ENCODE data around the gene PLD4.
"Not testable (repeated sequence)": the region's sequence is repeated elsewhere in the genome, so short reads cannot be mapped to it uniquely, and the experiment has no call there.

Gene PLD4

GRCh38 chr14:104936361-104937155 is 11.9 kb downstream of the PLD4 start:
- H3K27ac ChIP-seq = no peak overlapping the region
- H3K4me3 ChIP-seq = no peak overlapping the region

- Histone ChIP-seq H3K4me3 (no peak overlapping the region), H3K27ac (no peak overlapping the region)
Observed at GRCh38 chr14:104937161-104937560, 12.5 kb downstream of the PLD4 start.

GRCh38 chr14:104937694-104938365 is 13.2 kb downstream of the PLD4 start:
- Histone ChIP-seq H3K4me3 (no peak overlapping the region), H3K27ac (no peak overlapping the region)

- no peak overlapping the region for H3K4me3 ChIP-seq
- H3K27ac ChIP-seq = no peak overlapping the region
Observed at GRCh38 chr14:104938436-104938835, 13.8 kb downstream of the PLD4 start.

- no peak overlapping the region for H3K4me3 ChIP-seq
- H3K27ac ChIP-seq = no peak overlapping the region
Observed at GRCh38 chr14:104938960-104939359, 14.3 kb downstream of the PLD4 start.

GRCh38 chr14:104939666-104940410 is 15.2 kb downstream of the PLD4 start:
- H3K27ac ChIP-seq = no peak overlapping the region
- H3K4me3 ChIP-seq = no peak overlapping the region

- Histone ChIP-seq H3K27ac (no peak overlapping the region), H3K4me3 (no peak overlapping the region)
Observed at GRCh38 chr14:104940526-104941150, 16.0 kb downstream of the PLD4 start.

GRCh38 chr14:104941508-104942365 is 17.1 kb downstream of the PLD4 start:
- H3K4me3 ChIP-seq = no peak overlapping the region

GRCh38 chr14:104942586-104942985 is 17.9 kb downstream of the PLD4 start:
- H3K4me3 ChIP-seq = no peak overlapping the region
- no peak overlapping the region for H3K27ac ChIP-seq

More at GRCh38 chr14:104941508-104942365, 17.1 kb downstream of the PLD4 start:
- no peak overlapping the region for H3K27ac ChIP-seq

- not testable (repeated sequence) for H3K27ac ChIP-seq, H3K4me3 ChIP-seq
Observed at GRCh38 chr14:104943216-104944015, 18.7 kb downstream of the PLD4 start.

- H3K27ac ChIP-seq = not testable (repeated sequence)
Observed at GRCh38 chr14:104944016-104944308, 19.3 kb downstream of the PLD4 start.

GRCh38 chr14:104944436-104945205 is 19.9 kb downstream of the PLD4 start:
- not testable (repeated sequence) for H3K27ac ChIP-seq, H3K4me3 ChIP-seq

More at GRCh38 chr14:104944016-104944308, 19.3 kb downstream of the PLD4 start:
- H3K4me3 ChIP-seq = not testable (repeated sequence)

- H3K27ac ChIP-seq, H3K4me3 ChIP-seq: not testable (repeated sequence)
Observed at GRCh38 chr14:104945266-104945665, 20.6 kb downstream of the PLD4 start.

GRCh38 chr14:104945986-104946965 is 21.6 kb downstream of the PLD4 start:
- H3K4me3 ChIP-seq, H3K27ac ChIP-seq: not testable (repeated sequence)

GRCh38 chr14:104947201-104947600 is 22.5 kb downstream of the PLD4 start:
- not testable (repeated sequence) for H3K4me3 ChIP-seq, H3K27ac ChIP-seq

- H3K27ac ChIP-seq = not testable (repeated sequence)
Observed at GRCh38 chr14:104947881-104948735, 23.4 kb downstream of the PLD4 start.

More at GRCh38 chr14:104947881-104948735, 23.4 kb downstream of the PLD4 start:
- not testable (repeated sequence) for H3K4me3 ChIP-seq

Measured in skin epidermis (tissue), 12 donors.